Left ventricle myocardium superior (tissue), 1 donor: ENCODE measurements around the gene VSX1. TPM values are rescaled to one million over a fixed set of nuclear protein-coding genes. Genes with fewer than 3 reads are reported as not detected.

ENCODE experiments used
- ATAC-seq: fragments of 200-7000 bp; cut with Tn5 transposase; one replicate; pipeline ENCODE4 v1.9.1; 2020; ENCODE audit warnings: mild to moderate bottlenecking, moderate library complexity
- DNase-seq: peaks from one replicate; pipeline ENCODE4 v3.0.0-alpha.2; 2020
- intact Hi-C: fragments of 100-400 bp; cut with micrococcal nuclease; formaldehyde crosslinking; loops from one replicate; pipeline ENCODE4 v1.11.0; 2022
- total RNA-seq: library from RNA; stranded (reverse); fragmentation: NEBNext Ultra II Directional; extraction: Animal tissue kit (Norgen Biotek cat#: 25700); gene quantifications from one replicate; pipeline ENCODE4 v1.2.1, GENCODE V29; 2021
- donor health status: DM: no; HTN: yes; CAD: no; lungs with severe emphysema.

VSX1 gene
- total RNA-seq, 1 donor from 2014 or later = not detected

DNA sequence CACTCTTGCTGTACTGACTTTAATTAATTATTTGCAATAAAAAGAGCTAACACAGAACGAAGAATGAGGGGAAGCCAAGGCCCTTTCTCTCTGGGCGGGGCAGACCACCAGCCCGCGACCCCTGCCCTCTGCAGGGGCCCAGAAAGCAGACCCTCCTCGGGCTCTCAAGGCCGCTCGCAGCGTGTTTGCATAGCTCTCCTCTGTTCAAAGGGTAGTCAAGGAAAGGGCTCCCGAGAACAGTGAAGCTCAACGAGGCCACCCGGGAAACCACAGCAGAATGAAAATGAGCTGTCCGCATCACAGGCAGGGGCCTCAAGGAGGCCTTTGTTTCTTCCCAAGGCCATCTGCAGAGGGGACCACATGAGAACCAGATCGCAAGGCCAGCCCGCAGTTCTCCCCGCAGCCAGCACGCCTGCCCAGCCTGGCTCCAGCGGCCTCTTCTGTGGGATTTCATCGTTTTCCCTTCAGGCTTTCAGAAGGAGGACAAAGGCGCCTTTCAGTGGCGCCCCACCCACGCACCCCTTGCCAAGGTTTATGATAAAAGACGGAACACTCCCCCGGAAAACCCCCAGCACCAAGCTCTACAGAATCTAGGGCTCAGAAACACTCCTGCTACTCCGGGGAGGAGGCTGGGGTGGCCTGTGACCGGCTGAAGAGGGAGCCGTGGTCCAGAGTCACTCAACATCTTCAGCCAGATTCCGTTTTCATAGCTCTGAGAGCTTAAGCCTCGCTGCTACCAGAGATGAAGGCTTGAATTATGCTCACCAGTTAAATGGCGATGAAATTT lies 49.3 kb downstream of the VSX1 start:
- peak; percentile 77 for ATAC-seq
- DNase-seq = peak; percentile 80
- intact Hi-C loops = no loop called here

DNA sequence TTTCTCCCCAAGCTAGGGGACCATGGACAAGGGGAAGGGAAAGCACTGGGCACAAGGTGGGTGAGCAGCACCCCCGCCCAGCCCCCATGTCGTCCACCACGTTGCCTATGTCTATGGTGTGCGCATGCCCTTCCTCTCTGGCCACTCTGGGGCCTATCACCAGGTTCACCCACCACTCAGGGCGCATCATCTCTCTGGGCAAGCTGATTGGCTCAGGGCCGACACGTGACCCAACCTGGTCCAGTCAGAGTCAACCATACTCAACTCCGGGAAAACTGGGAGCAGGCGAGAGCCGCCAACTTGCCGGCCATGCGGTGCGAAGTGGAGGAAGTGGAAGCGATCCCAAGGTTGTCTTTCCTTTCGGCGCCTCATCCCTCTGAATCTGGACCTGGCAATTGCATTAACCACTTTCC lies 49.9 kb downstream of the VSX1 start:
- ATAC-seq (peak; percentile 2), DNase-seq (no peak)
- intact Hi-C loops = no loop called here

GRCh38 chr20:25031241-25031640 lies 50.7 kb downstream of the VSX1 start:
- intact Hi-C loops = no loop called here
- DNase-seq = no peak
- ATAC-seq = no peak

GRCh38 chr20:25030649-25031207 lies 51.2 kb downstream of the VSX1 start:
- intact Hi-C loops = no loop called here
- ATAC-seq (no peak), DNase-seq (no peak)

GRCh38 chr20:25030007-25030648 lies 51.8 kb downstream of the VSX1 start:
- intact Hi-C loops = no loop called here
- no peak for ATAC-seq
- no peak for DNase-seq

- ATAC-seq = peak; percentile 33
- DNase-seq = no peak
- intact Hi-C loops = no loop called here
Observed at GRCh38 chr20:25025986-25026605, 55.8 kb downstream of the VSX1 start.

Other genes starting within 250 kb of the VSX1 start
- 0.92 TPM for gene CST7, start 132.9 kb downstream of the VSX1 start, total RNA-seq
- gene APMAP, start 89.4 kb downstream of the VSX1 start, total RNA-seq = 25.9 TPM
- gene ACSS1, start 24.0 kb downstream of the VSX1 start, total RNA-seq = 164 TPM
- 130 TPM for gene ENTPD6, start 113.6 kb upstream of the VSX1 start, total RNA-seq
- gene PYGB, start 165.9 kb upstream of the VSX1 start, total RNA-seq = 205 TPM